ENCODE measurements around the gene TYMS. TPM values are rescaled to one million over a fixed set of nuclear protein-coding genes. Genes with fewer than 3 reads are reported as not detected.

The TYMS gene
- total and polyA plus RNA-seq, 10 of the 15 experiments (the other 5 are each of a cell fraction or from before 2014, with no cell fraction given), result 34.8 to 524 (median 219) TPM

- no peak for TF ChIP-seq RAD51 (IDR thresholded peaks at IDR 0.05)
- TF ChIP-seq, protein P1, sequence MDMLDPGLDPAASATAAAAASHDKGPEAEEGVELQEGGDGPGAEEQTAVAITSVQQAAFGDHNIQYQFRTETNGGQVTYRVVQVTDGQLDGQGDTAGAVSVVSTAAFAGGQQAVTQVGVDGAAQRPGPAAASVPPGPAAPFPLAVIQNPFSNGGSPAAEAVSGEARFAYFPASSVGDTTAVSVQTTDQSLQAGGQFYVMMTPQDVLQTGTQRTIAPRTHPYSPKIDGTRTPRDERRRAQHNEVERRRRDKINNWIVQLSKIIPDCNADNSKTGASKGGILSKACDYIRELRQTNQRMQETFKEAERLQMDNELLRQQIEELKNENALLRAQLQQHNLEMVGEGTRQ (IDR thresholded peaks at IDR 0.05; ENCODE audit: borderline replicate concordance, low read depth, low read length), result no peak
- no peak for TF ChIP-seq HDGF (IDR thresholded peaks at IDR 0.05)
- no peak for TF ChIP-seq RELB (IDR thresholded peaks at IDR 0.05; ENCODE audit: low read depth)
- no peak for TF ChIP-seq FOS (IDR thresholded peaks at IDR 0.05; ENCODE audit: borderline replicate concordance, extremely low read depth, insufficient read length)
- TF ChIP-seq GATAD2B (conservative IDR thresholded peaks at IDR 0.05; ENCODE audit: low read depth), result no peak
- TF ChIP-seq KAT2A (conservative IDR thresholded peaks at IDR 0.05; ENCODE audit: control insufficient read depth, low read depth, low read length), result no peak
- no peak for TF ChIP-seq EZH2 (IDR thresholded peaks at IDR 0.05; ENCODE audit: borderline replicate concordance, control insufficient read depth, low read depth, low read length)
- TF ChIP-seq, protein P2, sequence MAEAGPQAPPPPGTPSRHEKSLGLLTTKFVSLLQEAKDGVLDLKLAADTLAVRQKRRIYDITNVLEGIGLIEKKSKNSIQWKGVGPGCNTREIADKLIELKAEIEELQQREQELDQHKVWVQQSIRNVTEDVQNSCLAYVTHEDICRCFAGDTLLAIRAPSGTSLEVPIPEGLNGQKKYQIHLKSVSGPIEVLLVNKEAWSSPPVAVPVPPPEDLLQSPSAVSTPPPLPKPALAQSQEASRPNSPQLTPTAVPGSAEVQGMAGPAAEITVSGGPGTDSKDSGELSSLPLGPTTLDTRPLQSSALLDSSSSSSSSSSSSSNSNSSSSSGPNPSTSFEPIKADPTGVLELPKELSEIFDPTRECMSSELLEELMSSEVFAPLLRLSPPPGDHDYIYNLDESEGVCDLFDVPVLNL (IDR thresholded peaks at IDR 0.05; ENCODE audit: low read depth, low read length), result no peak
- no peak for FAIRE-seq
- no peaks in the 10 kb centered on the region for H3K79me2 ChIP-seq (ENCODE audit: control insufficient read depth, insufficient read depth, low read length)
- H3K27ac ChIP-seq (ENCODE audit: control insufficient read depth, insufficient read depth), result no peak overlapping the region
- intact Hi-C loops (cut with micrococcal nuclease; ENCODE audit: unreplicated experiment), result loop anchor here (5.0 kb wide), 1 partner anchor 54 kb away; no protein-coding TSS in a partner anchor
- no peaks in the 10 kb centered on the region for H3K9me3 ChIP-seq (replicated peaks; ENCODE audit: control insufficient read depth, insufficient read depth, low read length)
- ChIA-PET RAD21 (ENCODE audit: unreplicated experiment) (no interaction called here), SMC1A (ENCODE audit: uncharacterized antibody, unreplicated experiment) (no interaction called here), POLR2A (interaction anchor here (1.3 kb wide), 1 partner anchor 18 kb away, joined by 4 read pairs; no protein-coding TSS in a partner anchor), CTCF (no interaction called here)
- no peak overlapping the region for H3K4me3 ChIP-seq
- in situ Hi-C loops (cut with MboI), result no loop called here
- no peak for ATAC-seq
- H2AFZ ChIP-seq (ENCODE audit: control insufficient read depth, low read depth, low read length), result no peak overlapping the region
- H3K36me3 ChIP-seq (ENCODE audit: control insufficient read depth in 2 of 2, insufficient read depth in 2 of 2, low read length in 1 of 2), result peaks cover 4 to 25% of the 10 kb centered on the region in 2 experiments
- no peaks in the 10 kb centered on the region for H3K27me3 ChIP-seq (replicated peaks in 1 of 2; ENCODE audit: control insufficient read depth in 2 of 2, insufficient read depth in 2 of 2, low read length in 1 of 2)
- no peak overlapping the region for H3K9ac ChIP-seq (ENCODE audit: control insufficient read depth, insufficient read depth, low read length)
- H3K4me1 ChIP-seq (ENCODE audit: control insufficient read depth, insufficient read depth, low read length), result no peaks in the 10 kb centered on the region
- no TSS peak for BruUV-seq (replicated peaks)
- no peak overlapping the region for H3K4me2 ChIP-seq (ENCODE audit: control insufficient read depth, insufficient read depth)
- no peak for DNase-seq (ENCODE audit: low read depth, low spot score)
- H4K20me1 ChIP-seq (ENCODE audit: control insufficient read depth, insufficient read depth), result no peaks in the 10 kb centered on the region
- WGBS (ENCODE audit: insufficient coverage, insufficient replicate concordance, low lambda C conversion rate, missing lambda C conversion rate), result 88% methylated on average over 5 of the region's 5 CpGs
Observed at GRCh38 chr18:676069-676468, 18.6 kb downstream of the TYMS start.

Measured in GM12878 (cell line).